K562 (cell line): ENCODE data around the gene C10orf105.

Source experiments
- CEBPB ChIP-seq: fragments of 450-650 bp; IDR thresholded peaks from 2 replicates; pipeline ENCODE4 v1.6.1; 2016; ENCODE audit warnings: missing genetic modification characterization, missing compliant biosample characterization
- ELF2 ChIP-seq: fragments of 250-450 bp; sonication (Bioruptor Pico); IDR thresholded peaks from 2 replicates; pipeline ENCODE4 v1.5.0; 2021; ENCODE audit warnings: mild to moderate bottlenecking
- HDAC8 ChIP-seq: fragments of 450-650 bp; IDR thresholded peaks from 2 replicates; pipeline ENCODE4 v1.6.1; 2016; ENCODE audit warnings: mild to moderate bottlenecking, missing genetic modification characterization, moderate library complexity, missing compliant biosample characterization
- HMGXB4 ChIP-seq: sonication (generic); formaldehyde crosslinking; IDR thresholded peaks from 2 replicates; pipeline ENCODE4 v1.8.1; 2023; ENCODE audit warnings: mild to moderate bottlenecking, missing genetic modification reagents
- HNRNPK ChIP-seq: fragments of 200-400 bp; formaldehyde crosslinking; IDR thresholded peaks from one replicate; pipeline ENCODE4 v1.6.1; 2018; ENCODE audit warnings: mild to moderate bottlenecking, low read depth, low read length; ENCODE audit not compliant: poor library complexity, severe bottlenecking
- MAX ChIP-seq: sonication (generic); formaldehyde crosslinking; IDR thresholded peaks from 2 replicates; pipeline ENCODE4 v1.9.0; 2022; ENCODE audit warnings: mild to moderate bottlenecking, missing genetic modification reagents
- NR2C1 ChIP-seq, 2 experiments: fragments of 450-650 bp; IDR thresholded peaks; 2 replicates each; pipeline ENCODE4 v1.6.1; 2017; ENCODE audit warnings: mild to moderate bottlenecking in 2 of 2, antibody characterized with exemption in 1 of 2, inconsistent platforms in 1 of 2, missing compliant biosample characterization in 1 of 2, missing genetic modification characterization in 1 of 2
- POLR2AphosphoS5 ChIP-seq: IDR thresholded peaks from 2 replicates; pipeline ENCODE4 v1.6.1; 2011; ENCODE audit warnings: mild to moderate bottlenecking, low read depth, low read length, moderate library complexity; ENCODE audit not compliant: control insufficient read depth, insufficient read depth
- SMAD2 ChIP-seq: fragments of 150-350 bp; IDR thresholded peaks from 2 replicates; pipeline ENCODE4 v1.6.1; 2014; ENCODE audit warnings: low read depth, mild to moderate bottlenecking, low read length
- TAF1 ChIP-seq: IDR thresholded peaks from 2 replicates; pipeline ENCODE4 v1.6.1; 2011; ENCODE audit warnings: mild to moderate bottlenecking, low read length, moderate library complexity; ENCODE audit not compliant: insufficient read depth, control insufficient read depth, severe bottlenecking; ENCODE audit errors: extremely low read depth
- TF ChIP-seq, protein P1 (sequence below), 2 experiments: fragments of 450-650 bp; formaldehyde crosslinking in 1 of 2; IDR thresholded peaks; 2 replicates each; pipeline versions ENCODE4 v1.4.0 to v1.6.1; 2014 to 2020; ENCODE audit warnings: mild to moderate bottlenecking in 2 of 2, borderline replicate concordance in 1 of 2, low read depth in 1 of 2
- TF ChIP-seq, protein P2 (sequence below), 3 experiments: IDR thresholded peaks in 2 of 3; conservative IDR thresholded peaks in 1 of 3; 2 replicates each; pipeline ENCODE4 v1.5.1; 2011 to 2012; ENCODE audit warnings: low read length in 3 of 3, mild to moderate bottlenecking in 3 of 3, control low read depth in 2 of 3, improper control_type of control experiment in 1 of 3, inconsistent platforms in 1 of 3, low read depth in 1 of 3, mixed read lengths in 1 of 3, moderate library complexity in 1 of 3; ENCODE audit not compliant: insufficient read depth in 2 of 3
- TF ChIP-seq, protein P3 (sequence below): sonication (generic); formaldehyde crosslinking; IDR thresholded peaks from 2 replicates; pipeline ENCODE4 v1.8.1; 2023; ENCODE audit warnings: missing genetic modification reagents, mild to moderate bottlenecking, borderline replicate concordance

DNA sequence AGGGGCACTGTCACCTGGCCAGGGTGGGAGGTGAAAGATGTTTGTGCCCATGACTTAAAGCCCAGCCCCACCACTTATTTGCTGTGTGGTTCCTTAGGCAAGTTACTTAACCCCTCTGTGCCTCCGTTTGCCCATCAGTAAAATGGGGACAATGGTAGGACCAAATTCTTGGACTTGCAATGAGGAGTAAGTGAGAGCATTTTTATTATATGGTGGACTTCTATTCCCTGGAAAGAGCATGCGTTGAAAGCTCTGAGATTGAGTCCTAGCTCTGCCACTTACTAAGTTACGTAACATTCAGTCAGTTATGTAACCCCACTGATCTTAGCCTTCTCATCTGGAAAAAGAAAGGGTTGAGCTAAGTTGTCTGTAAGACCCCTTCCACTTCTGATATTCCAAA, 35.0 kb upstream of the C10orf105 start:
- no peak for TF ChIP-seq NR2C1 (IDR thresholded peaks at IDR 0.05)
- TF ChIP-seq NR2C1 (tag; IDR thresholded peaks at IDR 0.05), result no peak
- TF ChIP-seq, protein P1, sequence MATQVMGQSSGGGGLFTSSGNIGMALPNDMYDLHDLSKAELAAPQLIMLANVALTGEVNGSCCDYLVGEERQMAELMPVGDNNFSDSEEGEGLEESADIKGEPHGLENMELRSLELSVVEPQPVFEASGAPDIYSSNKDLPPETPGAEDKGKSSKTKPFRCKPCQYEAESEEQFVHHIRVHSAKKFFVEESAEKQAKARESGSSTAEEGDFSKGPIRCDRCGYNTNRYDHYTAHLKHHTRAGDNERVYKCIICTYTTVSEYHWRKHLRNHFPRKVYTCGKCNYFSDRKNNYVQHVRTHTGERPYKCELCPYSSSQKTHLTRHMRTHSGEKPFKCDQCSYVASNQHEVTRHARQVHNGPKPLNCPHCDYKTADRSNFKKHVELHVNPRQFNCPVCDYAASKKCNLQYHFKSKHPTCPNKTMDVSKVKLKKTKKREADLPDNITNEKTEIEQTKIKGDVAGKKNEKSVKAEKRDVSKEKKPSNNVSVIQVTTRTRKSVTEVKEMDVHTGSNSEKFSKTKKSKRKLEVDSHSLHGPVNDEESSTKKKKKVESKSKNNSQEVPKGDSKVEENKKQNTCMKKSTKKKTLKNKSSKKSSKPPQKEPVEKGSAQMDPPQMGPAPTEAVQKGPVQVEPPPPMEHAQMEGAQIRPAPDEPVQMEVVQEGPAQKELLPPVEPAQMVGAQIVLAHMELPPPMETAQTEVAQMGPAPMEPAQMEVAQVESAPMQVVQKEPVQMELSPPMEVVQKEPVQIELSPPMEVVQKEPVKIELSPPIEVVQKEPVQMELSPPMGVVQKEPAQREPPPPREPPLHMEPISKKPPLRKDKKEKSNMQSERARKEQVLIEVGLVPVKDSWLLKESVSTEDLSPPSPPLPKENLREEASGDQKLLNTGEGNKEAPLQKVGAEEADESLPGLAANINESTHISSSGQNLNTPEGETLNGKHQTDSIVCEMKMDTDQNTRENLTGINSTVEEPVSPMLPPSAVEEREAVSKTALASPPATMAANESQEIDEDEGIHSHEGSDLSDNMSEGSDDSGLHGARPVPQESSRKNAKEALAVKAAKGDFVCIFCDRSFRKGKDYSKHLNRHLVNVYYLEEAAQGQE (IDR thresholded peaks at IDR 0.05; ENCODE audit: borderline replicate concordance), result no peak
- TF ChIP-seq, protein P1 (CRISPR knock-in tag; IDR thresholded peaks at IDR 0.05; ENCODE audit: low read depth), result no peak
- TF ChIP-seq TAF1, result no peak
- TF ChIP-seq, protein P2, sequence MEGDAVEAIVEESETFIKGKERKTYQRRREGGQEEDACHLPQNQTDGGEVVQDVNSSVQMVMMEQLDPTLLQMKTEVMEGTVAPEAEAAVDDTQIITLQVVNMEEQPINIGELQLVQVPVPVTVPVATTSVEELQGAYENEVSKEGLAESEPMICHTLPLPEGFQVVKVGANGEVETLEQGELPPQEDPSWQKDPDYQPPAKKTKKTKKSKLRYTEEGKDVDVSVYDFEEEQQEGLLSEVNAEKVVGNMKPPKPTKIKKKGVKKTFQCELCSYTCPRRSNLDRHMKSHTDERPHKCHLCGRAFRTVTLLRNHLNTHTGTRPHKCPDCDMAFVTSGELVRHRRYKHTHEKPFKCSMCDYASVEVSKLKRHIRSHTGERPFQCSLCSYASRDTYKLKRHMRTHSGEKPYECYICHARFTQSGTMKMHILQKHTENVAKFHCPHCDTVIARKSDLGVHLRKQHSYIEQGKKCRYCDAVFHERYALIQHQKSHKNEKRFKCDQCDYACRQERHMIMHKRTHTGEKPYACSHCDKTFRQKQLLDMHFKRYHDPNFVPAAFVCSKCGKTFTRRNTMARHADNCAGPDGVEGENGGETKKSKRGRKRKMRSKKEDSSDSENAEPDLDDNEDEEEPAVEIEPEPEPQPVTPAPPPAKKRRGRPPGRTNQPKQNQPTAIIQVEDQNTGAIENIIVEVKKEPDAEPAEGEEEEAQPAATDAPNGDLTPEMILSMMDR (IDR thresholded peaks at IDR 0.05 in 2 of 3, conservative IDR thresholded peaks at IDR 0.05 in 1 of 3; ENCODE audit: insufficient read depth in 2 of 3, low read depth in 1 of 3, low read length in 3 of 3), result no peak
- TF ChIP-seq HNRNPK, result no peak
- no peak for TF ChIP-seq MAX (CRISPR knock-in tag)
- no peak for TF ChIP-seq HDAC8
- no peak for TF ChIP-seq HMGXB4
- TF ChIP-seq, protein P3, sequence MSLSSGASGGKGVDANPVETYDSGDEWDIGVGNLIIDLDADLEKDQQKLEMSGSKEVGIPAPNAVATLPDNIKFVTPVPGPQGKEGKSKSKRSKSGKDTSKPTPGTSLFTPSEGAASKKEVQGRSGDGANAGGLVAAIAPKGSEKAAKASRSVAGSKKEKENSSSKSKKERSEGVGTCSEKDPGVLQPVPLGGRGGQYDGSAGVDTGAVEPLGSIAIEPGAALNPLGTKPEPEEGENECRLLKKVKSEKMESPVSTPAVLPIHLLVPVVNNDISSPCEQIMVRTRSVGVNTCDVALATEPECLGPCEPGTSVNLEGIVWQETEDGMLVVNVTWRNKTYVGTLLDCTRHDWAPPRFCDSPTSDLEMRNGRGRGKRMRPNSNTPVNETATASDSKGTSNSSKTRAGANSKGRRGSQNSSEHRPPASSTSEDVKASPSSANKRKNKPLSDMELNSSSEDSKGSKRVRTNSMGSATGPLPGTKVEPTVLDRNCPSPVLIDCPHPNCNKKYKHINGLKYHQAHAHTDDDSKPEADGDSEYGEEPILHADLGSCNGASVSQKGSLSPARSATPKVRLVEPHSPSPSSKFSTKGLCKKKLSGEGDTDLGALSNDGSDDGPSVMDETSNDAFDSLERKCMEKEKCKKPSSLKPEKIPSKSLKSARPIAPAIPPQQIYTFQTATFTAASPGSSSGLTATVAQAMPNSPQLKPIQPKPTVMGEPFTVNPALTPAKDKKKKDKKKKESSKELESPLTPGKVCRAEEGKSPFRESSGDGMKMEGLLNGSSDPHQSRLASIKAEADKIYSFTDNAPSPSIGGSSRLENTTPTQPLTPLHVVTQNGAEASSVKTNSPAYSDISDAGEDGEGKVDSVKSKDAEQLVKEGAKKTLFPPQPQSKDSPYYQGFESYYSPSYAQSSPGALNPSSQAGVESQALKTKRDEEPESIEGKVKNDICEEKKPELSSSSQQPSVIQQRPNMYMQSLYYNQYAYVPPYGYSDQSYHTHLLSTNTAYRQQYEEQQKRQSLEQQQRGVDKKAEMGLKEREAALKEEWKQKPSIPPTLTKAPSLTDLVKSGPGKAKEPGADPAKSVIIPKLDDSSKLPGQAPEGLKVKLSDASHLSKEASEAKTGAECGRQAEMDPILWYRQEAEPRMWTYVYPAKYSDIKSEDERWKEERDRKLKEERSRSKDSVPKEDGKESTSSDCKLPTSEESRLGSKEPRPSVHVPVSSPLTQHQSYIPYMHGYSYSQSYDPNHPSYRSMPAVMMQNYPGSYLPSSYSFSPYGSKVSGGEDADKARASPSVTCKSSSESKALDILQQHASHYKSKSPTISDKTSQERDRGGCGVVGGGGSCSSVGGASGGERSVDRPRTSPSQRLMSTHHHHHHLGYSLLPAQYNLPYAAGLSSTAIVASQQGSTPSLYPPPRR (CRISPR knock-in tag), result no peak
- TF ChIP-seq ELF2 (CRISPR knock-in tag), result no peak
- no peak for TF ChIP-seq POLR2AphosphoS5
- TF ChIP-seq CEBPB (tag), result peak; percentile 93
- TF ChIP-seq SMAD2, result no peak
